VCaP (cell line): Measurements from ENCODE around the gene PLEKHH2.

Experiments used
- H3K27ac ChIP-seq: fragments of 450-650 bp; 2 replicates; pipeline ENCODE4 v1.5.1; 2017
- TF ChIP-seq, protein P1 (sequence below): fragments of 450-650 bp; conservative IDR thresholded peaks from 2 replicates; pipeline ENCODE4 v1.5.1; 2017; ENCODE audit warnings: mild to moderate bottlenecking, moderate library complexity

The PLEKHH2 gene

DNA sequence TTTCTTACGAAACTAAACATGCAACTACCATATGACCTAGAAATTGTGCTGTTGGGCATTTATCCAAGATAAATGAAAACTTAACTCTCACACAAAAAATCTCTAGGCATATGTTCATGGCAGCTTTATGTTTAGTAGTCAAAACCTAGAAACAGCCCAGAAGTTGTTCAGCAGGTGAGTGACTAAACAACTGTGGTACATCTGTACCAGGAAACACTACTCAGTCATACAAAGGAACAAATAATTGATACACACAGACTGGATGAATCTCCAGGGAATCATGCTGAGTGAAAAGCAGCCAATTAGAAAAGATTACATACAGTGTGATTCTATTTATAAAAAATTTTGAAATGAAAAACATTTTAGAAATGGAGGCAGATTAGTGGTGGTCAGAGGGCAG lies 166.1 kb downstream of the PLEKHH2 start:
- H3K27ac ChIP-seq = no peak overlapping the region
- TF ChIP-seq, protein P1, sequence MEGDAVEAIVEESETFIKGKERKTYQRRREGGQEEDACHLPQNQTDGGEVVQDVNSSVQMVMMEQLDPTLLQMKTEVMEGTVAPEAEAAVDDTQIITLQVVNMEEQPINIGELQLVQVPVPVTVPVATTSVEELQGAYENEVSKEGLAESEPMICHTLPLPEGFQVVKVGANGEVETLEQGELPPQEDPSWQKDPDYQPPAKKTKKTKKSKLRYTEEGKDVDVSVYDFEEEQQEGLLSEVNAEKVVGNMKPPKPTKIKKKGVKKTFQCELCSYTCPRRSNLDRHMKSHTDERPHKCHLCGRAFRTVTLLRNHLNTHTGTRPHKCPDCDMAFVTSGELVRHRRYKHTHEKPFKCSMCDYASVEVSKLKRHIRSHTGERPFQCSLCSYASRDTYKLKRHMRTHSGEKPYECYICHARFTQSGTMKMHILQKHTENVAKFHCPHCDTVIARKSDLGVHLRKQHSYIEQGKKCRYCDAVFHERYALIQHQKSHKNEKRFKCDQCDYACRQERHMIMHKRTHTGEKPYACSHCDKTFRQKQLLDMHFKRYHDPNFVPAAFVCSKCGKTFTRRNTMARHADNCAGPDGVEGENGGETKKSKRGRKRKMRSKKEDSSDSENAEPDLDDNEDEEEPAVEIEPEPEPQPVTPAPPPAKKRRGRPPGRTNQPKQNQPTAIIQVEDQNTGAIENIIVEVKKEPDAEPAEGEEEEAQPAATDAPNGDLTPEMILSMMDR = no peak

- H3K27ac ChIP-seq = peak overlapping the region; percentile 40; the same call in 1 of the 2 replicates
- TF ChIP-seq, protein P1 = no peak
Measured at GRCh38 chr2:43806719-43807031, 169.6 kb downstream of the PLEKHH2 start.

DNA sequence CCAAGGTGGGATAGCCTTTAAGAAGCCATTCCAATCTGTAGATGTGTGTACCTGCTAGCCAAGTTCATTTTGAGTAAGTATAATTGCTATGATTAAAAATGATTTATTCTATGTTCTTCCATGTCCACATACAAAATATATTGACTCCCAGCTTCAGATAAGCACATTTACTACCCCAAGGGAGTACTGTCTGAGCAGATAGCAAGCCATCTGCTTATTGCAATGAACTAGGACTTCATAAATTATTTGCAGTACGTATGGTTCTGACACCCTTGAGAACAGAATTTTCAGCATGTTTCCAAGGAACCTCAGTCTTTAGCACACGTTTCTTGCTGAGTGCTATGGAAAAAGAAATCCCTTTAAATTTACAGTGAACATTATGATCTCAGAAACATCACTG lies 173.4 kb downstream of the PLEKHH2 start:
- H3K27ac ChIP-seq = no peak overlapping the region
- TF ChIP-seq, protein P1 = no peak

DNA sequence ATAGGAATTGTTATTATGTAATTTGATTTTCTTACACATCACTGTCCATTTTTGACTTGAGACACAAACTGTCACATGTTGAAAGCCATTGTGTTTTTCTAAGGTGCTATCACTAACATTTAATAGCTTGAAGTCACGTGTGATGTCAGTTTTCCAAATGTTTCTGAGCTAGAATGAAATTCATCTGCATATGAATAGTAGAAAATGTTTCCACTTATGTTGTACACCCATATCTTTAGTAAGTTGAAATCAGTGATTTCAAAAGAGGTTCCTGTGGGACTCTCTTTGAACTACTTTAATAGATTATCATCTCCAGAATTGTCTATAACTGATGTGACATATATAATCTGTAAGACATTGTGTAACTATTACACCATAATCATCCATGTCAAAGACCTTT lies 173.8 kb downstream of the PLEKHH2 start:
- H3K27ac ChIP-seq = no peak overlapping the region
- TF ChIP-seq, protein P1 = no peak

GRCh38 chr2:43812006-43812405 lies 174.9 kb downstream of the PLEKHH2 start:
- TF ChIP-seq, protein P1 = no peak
- H3K27ac ChIP-seq = no peak overlapping the region

- H3K27ac ChIP-seq = no peak overlapping the region
- TF ChIP-seq, protein P1 = no peak
Measured at GRCh38 chr2:43812947-43813346, 175.9 kb downstream of the PLEKHH2 start.

DNA sequence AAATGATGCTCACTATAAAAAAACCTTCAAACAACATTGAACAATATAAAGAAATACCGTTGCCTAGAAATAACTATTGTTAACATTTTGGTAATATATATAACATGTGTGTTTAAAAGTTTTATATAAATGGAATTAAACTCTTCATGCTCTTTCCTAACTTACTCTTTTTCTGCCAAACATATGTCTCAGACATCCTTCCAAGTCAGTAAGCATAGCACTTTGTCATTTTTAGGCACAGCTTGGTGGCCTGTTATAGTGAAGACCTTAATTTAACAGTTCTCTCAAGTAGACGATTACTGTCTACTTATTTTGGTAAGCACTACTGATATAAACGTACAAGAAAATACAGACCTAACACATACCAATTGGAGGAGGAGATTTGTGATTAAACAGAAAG lies 177.7 kb downstream of the PLEKHH2 start:
- TF ChIP-seq, protein P1 = no peak
- no peak overlapping the region for H3K27ac ChIP-seq
